Testis (tissue), 3 donors: Measurements from ENCODE around the gene CD2. TPM values are rescaled to one million over a fixed set of nuclear protein-coding genes. Genes with fewer than 3 reads are reported as not detected.

ENCODE experiments used
- DNase-seq: peaks from one replicate; pipeline ENCODE4 v3.0.0-alpha.2; 2019
- H3K27ac ChIP-seq, 2 donors: fragments of 200-600 bp; sonication (generic); one replicate each; pipeline ENCODE4 v1.5.1; 2019
- H3K27me3 ChIP-seq: fragments of 200-600 bp; sonication (generic); one replicate; pipeline ENCODE4 v1.5.1; 2019
- H3K36me3 ChIP-seq: fragments of 200-600 bp; sonication (generic); one replicate; pipeline ENCODE4 v1.5.1; 2017; ENCODE audit warnings: low read depth; ENCODE audit errors: missing control alignments
- H3K4me1 ChIP-seq: fragments of 200-600 bp; sonication (generic); one replicate; pipeline ENCODE4 v1.5.1; 2019
- H3K4me3 ChIP-seq, 2 donors: fragments of 200-600 bp; sonication (generic); one replicate each; pipeline ENCODE4 v1.5.1; 2017 to 2019
- H3K9me3 ChIP-seq: fragments of 200-600 bp; sonication (generic); one replicate; pipeline ENCODE4 v1.5.1; 2017
- POLR2A ChIP-seq: fragments of 450-650 bp; IDR thresholded peaks from one replicate; pipeline ENCODE4 v1.6.1; 2017; ENCODE audit warnings: antibody characterized with exemption, mild to moderate bottlenecking, moderate library complexity
- WGBS, 2 donors: methylation state at CpG; one replicate each; pipeline ENCODE4 v1.1.5; 2018; 5-methylcytosine and 5-hydroxymethylcytosine counted together
- intact Hi-C: fragments of 100-400 bp; cut with DNase I; formaldehyde crosslinking; loops from one replicate; pipeline ENCODE4 v1.15.1; 2023; ENCODE audit warnings: low total_unique reads
- polyA plus RNA-seq: library from polyadenylated mRNA; stranded (reverse); fragments of 350-450 nt; fragmentation: Illumina TruSeq; extraction: RNeasy Lipid Tissue Mini Kit (QIAGEN cat#74804); gene quantifications from one replicate; pipeline ENCODE4 v1.2.3, GENCODE V29; 2014; ENCODE audit warnings: low read depth, low replicate concordance; ENCODE audit not compliant: insufficient read depth
- total RNA-seq, 2 donors: library from RNA; depleted of rRNA; stranded (reverse); fragments of >200 nt; gene quantifications; one replicate each; pipeline ENCODE4 v1.2.3, GENCODE V29; 2016
- TF ChIP-seq, protein P1 (sequence below), 3 experiments: fragments of 450-650 bp in 2 of 3; fragments of 200-600 bp in 1 of 3; sonication (generic) in 1 of 3; IDR thresholded peaks; one replicate each; pipeline ENCODE4 v1.5.1; 2016 to 2019; ENCODE audit warnings: antibody characterized with exemption in 3 of 3, mild to moderate bottlenecking in 2 of 3, moderate library complexity in 1 of 3

CD2 gene
- total and polyA plus RNA-seq, 3 donors from 2014 or later = 0.63 to 5.8 (median 1.4) TPM

DNA sequence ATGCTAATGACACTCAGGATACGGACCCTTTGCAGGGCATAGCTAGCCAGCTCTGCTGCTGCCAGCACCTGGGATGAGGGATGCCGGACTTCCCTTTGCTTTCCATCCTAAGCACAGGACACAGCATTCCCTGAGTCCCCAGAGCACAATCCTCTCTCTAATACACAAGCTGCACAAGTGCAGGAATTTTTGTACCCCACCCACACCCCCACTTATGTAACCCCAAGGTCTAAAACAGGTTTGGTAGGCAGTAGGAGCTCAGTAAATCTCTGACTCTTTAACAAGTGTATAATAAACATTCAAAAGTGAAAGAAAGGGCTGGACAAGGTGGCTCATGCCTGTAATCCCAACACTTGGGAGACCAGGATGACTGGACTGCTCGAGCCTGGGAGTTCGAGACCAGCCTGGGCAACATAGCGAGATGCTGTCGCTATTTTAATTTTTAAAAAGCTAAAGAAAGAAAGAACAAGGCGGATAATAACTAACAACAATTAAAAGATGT, 44.5 kb upstream of the CD2 start:
- WGBS, 2 donors = 93 to 94% methylated on average over 7 of the region's 7 CpGs
- Histone ChIP-seq H3K4me1 (no peaks in the 10 kb centered on the region), H3K27me3 (no peaks in the 10 kb centered on the region), H3K4me3 (no peak overlapping the region), H3K9me3 (no peaks in the 10 kb centered on the region), H3K27ac (no peak overlapping the region), H3K36me3 (no peaks in the 10 kb centered on the region)
- intact Hi-C loops = no loop called here
- TF ChIP-seq POLR2A = no peak
- TF ChIP-seq, protein P1, sequence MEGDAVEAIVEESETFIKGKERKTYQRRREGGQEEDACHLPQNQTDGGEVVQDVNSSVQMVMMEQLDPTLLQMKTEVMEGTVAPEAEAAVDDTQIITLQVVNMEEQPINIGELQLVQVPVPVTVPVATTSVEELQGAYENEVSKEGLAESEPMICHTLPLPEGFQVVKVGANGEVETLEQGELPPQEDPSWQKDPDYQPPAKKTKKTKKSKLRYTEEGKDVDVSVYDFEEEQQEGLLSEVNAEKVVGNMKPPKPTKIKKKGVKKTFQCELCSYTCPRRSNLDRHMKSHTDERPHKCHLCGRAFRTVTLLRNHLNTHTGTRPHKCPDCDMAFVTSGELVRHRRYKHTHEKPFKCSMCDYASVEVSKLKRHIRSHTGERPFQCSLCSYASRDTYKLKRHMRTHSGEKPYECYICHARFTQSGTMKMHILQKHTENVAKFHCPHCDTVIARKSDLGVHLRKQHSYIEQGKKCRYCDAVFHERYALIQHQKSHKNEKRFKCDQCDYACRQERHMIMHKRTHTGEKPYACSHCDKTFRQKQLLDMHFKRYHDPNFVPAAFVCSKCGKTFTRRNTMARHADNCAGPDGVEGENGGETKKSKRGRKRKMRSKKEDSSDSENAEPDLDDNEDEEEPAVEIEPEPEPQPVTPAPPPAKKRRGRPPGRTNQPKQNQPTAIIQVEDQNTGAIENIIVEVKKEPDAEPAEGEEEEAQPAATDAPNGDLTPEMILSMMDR (IDR thresholded peaks at IDR 0.05) = no peak
- DNase-seq = no peak

DNA sequence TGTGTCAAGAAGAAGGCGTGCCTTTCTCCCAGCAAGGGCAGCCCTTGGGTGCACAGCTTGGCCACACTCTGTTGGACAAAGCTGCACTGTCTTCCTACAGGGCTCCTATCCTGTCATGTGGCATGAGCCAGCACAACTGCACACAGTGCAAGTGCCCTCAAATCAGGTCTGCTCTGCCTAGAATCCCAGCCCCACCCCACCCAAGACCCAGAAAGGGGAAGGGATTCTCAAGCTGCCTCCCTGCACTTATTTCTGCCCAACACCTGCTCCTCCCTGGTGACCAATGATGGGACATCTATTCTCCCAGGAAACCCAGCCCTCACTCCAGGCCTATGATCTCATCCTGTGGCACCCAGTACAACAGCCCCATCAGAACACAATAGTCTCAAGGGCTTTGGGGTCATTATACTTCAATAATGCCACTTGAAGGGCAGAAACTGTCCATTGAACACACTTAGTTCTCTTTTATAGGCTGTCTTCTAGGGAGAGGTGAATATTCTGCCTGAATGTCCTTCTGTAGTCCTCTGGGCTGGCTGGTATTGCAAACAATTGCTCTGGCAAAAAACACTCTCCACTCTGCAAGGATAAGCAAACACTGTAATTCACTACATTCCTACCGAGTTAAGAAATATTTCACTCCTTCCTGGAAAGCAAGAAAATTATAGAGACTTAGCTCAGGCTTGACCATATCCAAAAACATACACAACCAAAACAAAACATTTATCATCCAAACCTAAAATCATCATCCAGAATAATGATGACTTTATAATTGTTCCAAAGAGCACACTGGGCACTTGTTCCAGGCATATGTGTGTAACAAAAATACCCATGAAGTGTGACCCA, 43.6 kb upstream of the CD2 start:
- no peak for DNase-seq
- Histone ChIP-seq H3K27me3 (no peaks in the 10 kb centered on the region), H3K4me1 (no peaks in the 10 kb centered on the region), H3K9me3 (no peaks in the 10 kb centered on the region), H3K27ac (no peak overlapping the region), H3K4me3 (no peak overlapping the region), H3K36me3 (no peaks in the 10 kb centered on the region)
- no peak for TF ChIP-seq POLR2A
- TF ChIP-seq, protein P1 (IDR thresholded peaks at IDR 0.05) = no peak
- WGBS, 2 donors = 60 to 79% methylated on average over 1 to 2 of the region's 2 CpGs
- intact Hi-C loops = no loop called here

DNA sequence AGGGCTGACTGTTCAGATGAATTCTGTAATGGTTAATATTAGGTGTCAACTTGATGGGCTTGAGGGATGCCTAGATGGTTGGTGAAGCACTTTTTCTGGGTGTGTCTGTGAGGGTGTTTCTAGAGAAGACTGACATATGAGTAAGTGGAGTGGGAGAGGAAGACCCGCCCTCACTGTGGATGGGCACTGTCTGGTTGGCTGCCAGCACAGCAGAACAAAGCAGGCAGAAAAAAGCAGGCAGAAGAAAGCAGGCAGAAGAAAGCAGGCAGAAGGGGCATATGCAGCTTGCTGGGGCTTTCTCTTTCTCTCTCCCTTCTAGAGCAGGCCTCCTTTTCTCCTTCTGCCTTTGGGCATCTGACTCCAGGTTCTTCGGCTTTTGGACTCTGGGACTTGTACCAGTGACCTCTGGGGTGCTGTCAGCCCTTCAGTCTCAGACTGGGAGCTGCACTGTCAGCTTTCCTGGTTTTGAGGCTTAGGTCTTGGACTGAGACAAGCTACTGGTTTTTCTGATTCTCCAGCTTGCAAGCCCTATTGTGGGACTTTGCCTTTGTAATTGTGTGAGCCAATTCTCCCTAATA, 42.9 kb upstream of the CD2 start:
- no peak for TF ChIP-seq POLR2A
- TF ChIP-seq, protein P1 (IDR thresholded peaks at IDR 0.05) = no peak
- intact Hi-C loops = no loop called here
- no peaks in the 10 kb centered on the region for H3K36me3 ChIP-seq
- no peaks in the 10 kb centered on the region for H3K27me3 ChIP-seq
- no peak for DNase-seq
- 82 to 84% methylated on average over 2 of the region's 2 CpGs for WGBS, 2 donors
- no peak overlapping the region for H3K27ac ChIP-seq
- no peaks in the 10 kb centered on the region for H3K9me3 ChIP-seq
- no peak overlapping the region for H3K4me3 ChIP-seq
- no peaks in the 10 kb centered on the region for H3K4me1 ChIP-seq

DNA sequence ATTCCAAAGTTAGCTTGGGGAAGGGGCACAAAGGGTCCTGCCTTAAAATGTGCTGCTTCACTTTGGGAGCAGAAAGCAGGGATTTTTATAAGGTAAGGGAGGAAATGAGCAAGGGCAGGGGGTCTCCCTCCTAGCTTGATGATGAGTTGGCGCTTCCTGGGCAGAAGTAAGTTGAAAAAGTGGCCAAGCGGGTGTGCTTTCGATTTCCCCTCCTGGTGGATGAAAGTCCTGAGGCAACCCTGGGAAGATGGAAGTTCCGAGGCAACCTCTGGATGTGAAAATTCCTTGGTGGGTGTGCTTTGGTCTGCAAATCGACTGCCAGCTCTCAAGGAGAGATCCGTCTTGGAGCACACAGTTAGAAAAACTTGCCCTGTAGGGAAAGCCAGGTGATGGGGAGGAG, 41.7 kb upstream of the CD2 start:
- WGBS, 2 donors = 61 to 66% methylated on average over 6 of the region's 6 CpGs
- intact Hi-C loops = no loop called here
- TF ChIP-seq POLR2A = no peak
- TF ChIP-seq, protein P1 (IDR thresholded peaks at IDR 0.05) = no peak
- Histone ChIP-seq H3K27ac (no peak overlapping the region), H3K9me3 (no peaks in the 10 kb centered on the region), H3K4me1 (no peaks in the 10 kb centered on the region), H3K4me3 (no peak overlapping the region), H3K27me3 (no peaks in the 10 kb centered on the region), H3K36me3 (no peaks in the 10 kb centered on the region)
- DNase-seq = no peak
